GOT3 (cell line): Measurements from ENCODE around the gene RPL3.
"Not testable (repeated sequence)": the region's sequence is repeated elsewhere in the genome, so short reads cannot be mapped to it uniquely, and the experiment has no call there.

Experiments used
- DNase-seq: peaks from one replicate; lab custom pipeline; 2025; ENCODE audit warnings: mixed read lengths; lab: John Stamatoyannopoulos, UW

RPL3 gene

GRCh38 chr22:39351689-39352214 is 32.3 kb upstream of the RPL3 start:
- no peak for DNase-seq

GRCh38 chr22:39350757-39351688 is 31.6 kb upstream of the RPL3 start:
- no peak for DNase-seq

DNA sequence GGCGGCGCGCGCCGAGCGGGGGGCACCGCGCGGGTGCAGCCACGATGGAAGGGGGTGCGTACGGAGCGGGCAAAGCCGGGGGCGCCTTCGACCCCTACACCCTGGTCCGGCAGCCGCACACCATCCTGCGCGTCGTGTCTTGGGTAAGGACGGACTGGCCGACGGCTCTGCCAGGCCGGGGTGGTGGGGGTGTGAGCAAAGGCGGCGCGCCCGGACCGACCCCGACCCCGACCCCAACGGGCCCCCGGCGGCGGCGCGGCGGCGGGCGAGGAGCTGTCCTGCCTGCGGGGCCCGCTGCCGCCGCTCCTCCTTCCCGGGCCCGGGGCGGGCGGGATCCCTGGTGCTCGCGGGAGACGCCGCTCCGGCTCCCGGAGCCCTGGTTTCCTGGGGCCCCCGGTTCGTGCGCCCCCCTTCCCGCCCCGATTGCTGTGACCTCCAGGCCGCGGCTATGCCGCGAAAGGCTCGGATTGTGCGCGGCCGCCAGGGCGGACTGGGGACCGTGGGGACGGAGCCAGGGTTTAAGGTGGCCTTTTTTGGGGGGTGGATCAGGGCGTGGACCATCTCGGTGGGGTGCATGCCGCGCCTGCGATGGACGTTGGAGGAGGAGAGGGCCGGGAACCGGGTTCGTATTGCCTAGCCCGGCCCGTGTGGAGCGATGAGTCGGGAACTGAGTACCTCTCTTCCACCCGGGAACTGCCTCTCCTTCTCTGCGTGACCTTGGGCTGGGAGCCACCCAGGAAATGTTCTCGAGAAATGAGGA is 30.7 kb upstream of the RPL3 start, which contains the start of gene SYNGR1:
SYNGR1 (plus strand) TSS at position 25 of the 760 bp plus-strand sequence; CDS start at position 45, 20 bp downstream.
- no peak for DNase-seq

- DNase-seq, result no peak
These were observed 30.1 kb upstream of the RPL3 start for GRCh38 chr22:39349506-39349966.

DNA sequence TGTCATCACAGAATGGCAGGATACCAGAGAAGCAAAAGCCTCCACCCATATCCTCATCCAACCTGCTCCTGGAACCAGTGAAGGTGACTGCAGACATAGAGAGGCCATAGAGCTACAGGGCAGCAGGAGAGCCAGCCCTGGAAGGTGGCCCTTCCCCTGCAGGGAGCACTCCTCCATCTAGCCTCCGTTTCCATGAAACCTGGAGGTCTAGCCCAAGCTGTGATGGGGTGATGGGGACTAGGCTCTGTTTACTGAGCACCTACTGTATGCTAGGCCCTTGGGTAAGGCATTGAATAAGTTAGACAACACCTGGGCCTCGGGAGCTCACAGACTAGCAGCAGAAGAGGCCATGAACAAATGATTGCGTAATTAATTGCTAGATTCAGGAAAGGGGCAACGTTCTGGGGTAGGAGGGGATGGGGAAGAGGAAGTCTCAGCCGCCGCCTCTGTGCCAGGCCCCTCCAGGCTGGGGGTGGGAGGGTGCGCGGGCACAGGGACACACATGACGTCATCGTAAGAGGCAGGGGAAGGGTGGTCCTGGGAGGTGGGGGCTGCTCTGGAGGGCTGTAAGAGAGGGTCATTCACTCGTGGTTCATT is 29.6 kb upstream of the RPL3 start:
- no peak for DNase-seq

DNA sequence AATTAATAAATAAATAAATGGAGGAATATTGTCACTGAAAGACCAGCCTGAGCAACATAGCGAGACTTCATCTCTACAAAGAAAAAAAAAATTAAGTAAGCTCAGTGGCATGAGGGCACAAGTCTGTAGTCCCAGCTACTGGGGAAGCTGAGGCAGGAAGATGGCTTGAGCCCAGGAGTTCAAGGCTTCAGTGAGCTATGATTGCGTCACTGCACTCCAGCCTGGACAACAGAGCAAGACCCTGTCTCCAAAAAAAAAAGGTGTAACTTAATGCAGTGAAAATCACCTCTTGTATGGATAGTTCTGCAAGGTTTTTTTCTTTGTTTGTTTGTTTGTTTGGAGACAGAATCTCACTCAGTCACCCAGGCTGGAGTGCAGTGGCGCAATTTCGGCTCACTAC is 25.8 kb upstream of the RPL3 start:
- DNase-seq, result no peak

DNA sequence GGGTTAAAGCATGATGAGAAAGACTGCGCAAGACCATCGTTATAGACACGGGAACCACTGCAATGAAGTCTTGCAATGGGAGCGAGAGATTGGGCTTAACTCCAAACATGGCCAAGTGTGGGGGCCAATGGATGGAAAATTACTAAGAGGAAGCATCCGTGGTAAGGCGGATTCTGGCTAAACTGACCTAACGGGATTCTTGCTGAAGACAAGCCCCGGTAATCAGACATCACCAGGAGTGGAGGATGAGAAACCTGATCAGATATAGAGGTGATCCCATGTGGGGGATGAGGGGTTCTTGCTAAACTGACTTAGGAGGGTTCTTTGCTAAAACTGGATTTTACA is 24.6 kb upstream of the RPL3 start:
- DNase-seq, result no peak

DNA sequence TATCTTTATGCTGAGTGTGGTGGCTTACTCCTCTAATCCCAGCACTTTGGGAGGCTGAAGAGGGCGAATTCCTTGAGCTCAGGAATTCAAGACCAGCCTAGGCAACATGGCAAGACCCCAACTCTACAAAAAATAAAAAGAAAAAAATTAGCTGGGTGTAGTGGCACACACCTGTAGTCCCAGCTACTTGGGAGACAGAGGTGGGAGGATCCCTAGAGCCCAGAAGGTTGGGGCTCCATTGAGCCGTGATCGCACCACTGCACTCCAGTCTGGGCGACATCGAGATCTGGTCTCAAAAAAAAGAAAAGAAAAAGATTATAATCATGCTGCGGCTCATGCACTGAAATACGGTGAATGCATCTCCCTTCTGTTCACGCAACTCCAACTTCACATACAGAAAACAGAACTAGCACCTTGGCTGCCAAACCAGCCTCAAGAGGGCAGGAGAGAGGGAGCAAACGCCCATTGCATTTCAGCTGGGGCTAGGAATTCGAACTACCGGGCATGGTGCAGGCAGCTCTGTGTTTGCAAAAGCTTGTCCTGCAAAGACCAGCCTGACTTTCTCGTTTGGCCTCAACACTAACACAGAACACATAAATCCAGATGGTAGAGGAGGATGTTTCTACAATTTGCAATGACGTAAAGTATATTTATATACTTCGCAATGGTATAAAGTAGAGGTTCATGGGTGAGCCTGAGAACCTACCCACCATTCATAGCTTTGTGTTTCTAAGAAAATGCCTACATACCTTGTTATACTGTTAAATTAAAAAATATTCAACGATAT is 24.0 kb upstream of the RPL3 start:
- no peak for DNase-seq

GRCh38 chr22:39341179-39341578 is 21.8 kb upstream of the RPL3 start:
- DNase-seq, result no peak

DNA sequence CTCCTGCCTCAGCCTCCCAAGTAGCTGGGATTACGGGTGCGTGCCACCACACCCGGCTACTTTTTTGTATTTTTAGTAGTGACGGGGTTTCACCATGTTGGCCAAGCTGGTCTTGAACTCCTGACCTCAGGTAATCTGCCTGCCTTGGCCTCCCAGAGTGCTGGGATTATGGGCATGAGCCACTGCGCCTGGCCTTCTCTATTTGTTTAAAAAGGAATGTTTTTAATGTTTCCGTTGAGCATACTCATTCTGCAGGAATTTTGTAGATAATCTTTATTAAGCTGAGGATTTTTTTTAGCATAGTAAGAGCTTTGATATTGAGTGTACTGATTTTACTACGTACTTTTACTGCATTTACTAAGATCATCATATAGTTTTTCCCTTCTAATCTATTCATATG is 20.4 kb upstream of the RPL3 start:
- DNase-seq, result not testable (repeated sequence)

- DNase-seq, result no peak
These were observed 17.0 kb upstream of the RPL3 start for GRCh38 chr22:39336411-39336810.

GRCh38 chr22:39332441-39333064 is 13.1 kb upstream of the RPL3 start:
- no peak for DNase-seq

DNA sequence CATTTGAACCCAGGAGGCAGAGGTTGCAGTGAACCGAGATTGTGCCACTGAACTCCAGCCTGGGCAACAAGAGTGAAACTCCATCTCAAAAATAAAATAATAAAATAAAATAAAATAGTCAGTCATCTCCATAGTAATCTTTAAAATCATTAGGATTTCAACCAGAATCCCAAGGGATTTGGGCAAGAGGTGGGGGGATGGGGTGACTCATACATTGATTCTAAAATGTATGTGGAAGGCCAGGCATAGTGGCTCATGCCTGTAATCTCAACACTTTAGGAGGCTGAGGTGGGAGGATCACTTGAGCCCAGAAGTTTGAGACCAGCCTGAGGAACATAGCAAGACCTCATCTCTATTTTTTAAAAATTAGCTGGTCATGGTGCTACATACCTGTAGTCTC is 11.1 kb upstream of the RPL3 start:
- not testable (repeated sequence) for DNase-seq

DNA sequence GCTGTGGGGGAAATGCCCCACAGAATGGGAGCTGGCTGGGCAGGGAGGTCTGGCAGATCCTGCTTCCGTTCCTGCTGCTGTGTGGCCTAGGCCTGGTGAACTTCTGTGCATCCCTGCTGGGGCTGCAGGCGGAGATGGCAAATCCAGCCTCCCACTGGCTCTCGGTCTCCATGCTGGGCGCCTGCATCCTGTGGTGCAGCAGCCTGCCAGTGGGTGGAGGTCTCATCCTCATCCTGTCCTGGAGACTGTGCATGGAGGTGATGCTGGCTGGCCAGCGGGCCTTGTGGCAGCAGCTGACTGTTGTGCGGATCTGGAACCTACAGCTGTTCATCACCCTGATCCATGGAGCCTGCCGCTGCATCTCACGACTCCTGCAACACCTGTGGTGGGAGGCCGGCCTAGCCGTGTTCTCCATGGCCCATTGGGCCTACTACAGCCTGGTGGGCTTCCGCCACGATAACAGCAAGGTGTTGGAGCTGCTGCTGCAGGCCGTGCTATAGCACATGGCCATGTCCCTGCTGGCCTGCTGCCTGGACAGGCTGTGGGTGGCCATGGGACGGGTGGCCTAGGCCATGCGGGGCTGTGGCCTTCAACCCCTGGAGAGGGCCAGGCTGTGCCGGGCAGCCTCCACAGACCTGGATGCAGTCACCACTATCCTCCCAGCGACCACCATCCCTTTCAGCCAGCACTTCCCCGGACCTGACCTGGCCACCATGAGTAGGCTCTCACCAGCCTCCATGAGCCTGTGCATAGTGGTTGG is 8.8 kb upstream of the RPL3 start:
- DNase-seq, result no peak

- DNase-seq, result no peak
These were observed 6.0 kb upstream of the RPL3 start for GRCh38 chr22:39325392-39325932.

- DNase-seq, result not testable (repeated sequence)
These were observed 1.2 kb upstream of the RPL3 start for GRCh38 chr22:39320616-39321029.

- DNase-seq, result no peak
These were observed 728 bp downstream of the RPL3 start for GRCh38 chr22:39318507-39319283.

DNA sequence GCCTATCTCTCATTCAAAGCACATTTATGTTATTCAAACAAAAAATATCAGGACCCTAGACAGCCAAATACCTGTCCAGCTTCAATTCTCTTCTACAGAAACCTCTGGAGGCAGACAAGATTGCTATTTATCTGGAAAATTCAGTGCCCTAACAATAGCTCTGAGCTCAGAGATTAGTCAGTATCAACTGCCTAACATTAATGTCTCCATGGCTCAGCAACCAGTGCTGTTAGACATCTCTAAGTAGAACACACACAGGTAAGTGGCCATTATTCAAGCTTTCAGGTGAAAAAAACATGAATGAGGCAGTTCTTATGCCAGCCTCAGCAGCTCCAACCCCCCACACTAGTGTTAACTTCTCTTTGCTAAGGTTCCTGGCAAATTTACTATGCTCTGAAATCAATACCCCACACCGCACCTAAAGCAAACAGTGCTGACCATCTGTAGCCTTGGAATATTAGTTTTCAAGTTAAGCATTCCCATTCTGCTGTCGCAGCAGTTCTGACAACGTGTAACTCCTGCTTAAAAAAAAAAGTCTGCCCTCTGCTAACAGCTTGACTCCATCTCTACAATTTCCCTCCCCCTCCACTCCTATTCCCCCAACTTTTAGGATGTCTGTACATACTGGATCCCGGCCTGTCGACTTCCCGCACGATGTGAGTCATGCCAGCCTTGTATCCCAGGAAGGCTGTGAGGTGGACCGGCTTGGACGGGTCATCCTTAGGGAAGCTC is 1.5 kb downstream of the RPL3 start:
- no peak for DNase-seq
